ENCODE data around the gene PIR. TPM values are rescaled to one million over a fixed set of nuclear protein-coding genes. Genes with fewer than 3 reads are reported as not detected.

The PIR gene
- total and polyA plus RNA-seq, 2 experiments from 2014 or later: 4.5 to 5.3 TPM

GRCh38 chrX:15500497-15500966 is 7.4 kb upstream of the PIR start, which contains the start of gene BMX:
Gene BMX, plus strand, starts transcription at chrX:15500807. Its CDS starts 7,547 bp downstream, at chrX:15508354.
- TF ChIP-seq, protein P1, sequence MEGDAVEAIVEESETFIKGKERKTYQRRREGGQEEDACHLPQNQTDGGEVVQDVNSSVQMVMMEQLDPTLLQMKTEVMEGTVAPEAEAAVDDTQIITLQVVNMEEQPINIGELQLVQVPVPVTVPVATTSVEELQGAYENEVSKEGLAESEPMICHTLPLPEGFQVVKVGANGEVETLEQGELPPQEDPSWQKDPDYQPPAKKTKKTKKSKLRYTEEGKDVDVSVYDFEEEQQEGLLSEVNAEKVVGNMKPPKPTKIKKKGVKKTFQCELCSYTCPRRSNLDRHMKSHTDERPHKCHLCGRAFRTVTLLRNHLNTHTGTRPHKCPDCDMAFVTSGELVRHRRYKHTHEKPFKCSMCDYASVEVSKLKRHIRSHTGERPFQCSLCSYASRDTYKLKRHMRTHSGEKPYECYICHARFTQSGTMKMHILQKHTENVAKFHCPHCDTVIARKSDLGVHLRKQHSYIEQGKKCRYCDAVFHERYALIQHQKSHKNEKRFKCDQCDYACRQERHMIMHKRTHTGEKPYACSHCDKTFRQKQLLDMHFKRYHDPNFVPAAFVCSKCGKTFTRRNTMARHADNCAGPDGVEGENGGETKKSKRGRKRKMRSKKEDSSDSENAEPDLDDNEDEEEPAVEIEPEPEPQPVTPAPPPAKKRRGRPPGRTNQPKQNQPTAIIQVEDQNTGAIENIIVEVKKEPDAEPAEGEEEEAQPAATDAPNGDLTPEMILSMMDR (IDR thresholded peaks at IDR 0.05; ENCODE audit: low read depth, low read length): no peak
- peaks cover 2% of the 10 kb centered on the region for H3K4me1 ChIP-seq (ENCODE audit: low read depth)
- no peaks in the 10 kb centered on the region for H3K9me3 ChIP-seq (ENCODE audit: low read depth)
- H3K4me3 ChIP-seq: no peak within 1 kb of the TSS
- no peaks in the 10 kb centered on the region for H3K36me3 ChIP-seq
- peak in 1 of 2 donors; percentile 87 for DNase-seq (ENCODE audit: low read depth in 1 of 2, low spot score in 1 of 2)
- H3K27ac ChIP-seq: no peak within 1 kb of the TSS
- H3K27me3 ChIP-seq: peaks cover 3% of the 10 kb centered on the region

GRCh38 chrX:15499976-15500375 is 6.8 kb upstream of the PIR start:
- TF ChIP-seq, protein P1 (IDR thresholded peaks at IDR 0.05; ENCODE audit: low read depth, low read length): no peak
- no peak for DNase-seq (ENCODE audit: low read depth in 1 of 2, low spot score in 1 of 2)
- Histone ChIP-seq H3K9me3 (ENCODE audit: low read depth) (no peaks in the 10 kb centered on the region), H3K4me3 (no peak overlapping the region), H3K27ac (no peak overlapping the region), H3K4me1 (ENCODE audit: low read depth) (peaks cover 2% of the 10 kb centered on the region), H3K27me3 (peaks cover 3% of the 10 kb centered on the region), H3K36me3 (no peaks in the 10 kb centered on the region)

GRCh38 chrX:15498741-15499140 is 5.6 kb upstream of the PIR start:
- TF ChIP-seq, protein P1 (IDR thresholded peaks at IDR 0.05; ENCODE audit: low read depth, low read length): no peak
- DNase-seq (ENCODE audit: low read depth in 1 of 2, low spot score in 1 of 2): no peak
- Histone ChIP-seq H3K27me3 (peaks cover 3% of the 10 kb centered on the region), H3K9me3 (ENCODE audit: low read depth) (no peaks in the 10 kb centered on the region), H3K4me1 (ENCODE audit: low read depth) (peaks cover 2% of the 10 kb centered on the region), H3K36me3 (no peaks in the 10 kb centered on the region), H3K4me3 (no peak overlapping the region), H3K27ac (no peak overlapping the region)

- TF ChIP-seq, protein P1 (IDR thresholded peaks at IDR 0.05; ENCODE audit: low read depth, low read length): peak; percentile 62
- Histone ChIP-seq H3K27me3 (no peaks in the 10 kb centered on the region), H3K36me3 (no peaks in the 10 kb centered on the region), H3K27ac (no peak overlapping the region), H3K4me1 (ENCODE audit: low read depth) (peaks cover 2% of the 10 kb centered on the region), H3K4me3 (no peak overlapping the region), H3K9me3 (ENCODE audit: low read depth) (no peaks in the 10 kb centered on the region)
- peak; percentile 69 to 78 for DNase-seq (ENCODE audit: low read depth in 1 of 2, low spot score in 1 of 2)
Measured at GRCh38 chrX:15497865-15498264, 4.7 kb upstream of the PIR start.

DNA sequence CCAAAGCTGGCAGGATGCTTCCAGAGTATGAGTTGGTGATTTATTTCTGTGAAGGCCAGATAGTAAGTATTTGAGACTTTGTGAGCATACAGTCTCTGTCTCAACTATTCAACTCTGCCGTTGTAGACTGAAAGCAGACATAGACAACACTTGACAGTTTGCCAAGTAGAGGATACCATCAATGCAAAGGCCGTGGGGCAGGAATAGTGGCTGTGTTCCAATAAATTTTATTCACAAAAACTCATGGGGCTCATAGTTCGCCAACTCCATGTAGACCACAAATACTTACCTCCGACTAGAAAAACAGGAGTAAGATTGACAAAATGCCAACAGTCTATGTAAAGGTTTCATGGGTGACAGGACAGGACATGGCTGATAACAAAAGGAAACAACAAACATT is 3.7 kb upstream of the PIR start:
- no peak for DNase-seq (ENCODE audit: low read depth in 1 of 2, low spot score in 1 of 2)
- Histone ChIP-seq H3K27ac (no peak overlapping the region), H3K36me3 (no peaks in the 10 kb centered on the region), H3K4me3 (no peak overlapping the region), H3K4me1 (ENCODE audit: low read depth) (peaks cover 2% of the 10 kb centered on the region), H3K27me3 (no peaks in the 10 kb centered on the region), H3K9me3 (ENCODE audit: low read depth) (no peaks in the 10 kb centered on the region)
- TF ChIP-seq, protein P1 (IDR thresholded peaks at IDR 0.05; ENCODE audit: low read depth, low read length): no peak
